Rectal smooth muscle tissue (tissue), 1 donor: ENCODE measurements around the gene GPR78.
"Not testable (repeated sequence)": the region's sequence is repeated elsewhere in the genome, so short reads cannot be mapped to it uniquely, and the experiment has no call there.

ENCODE experiments used
- H3K27ac ChIP-seq: one replicate; pipeline ENCODE4 v1.7.0; 2013; ENCODE audit warnings: low read depth, low read length, inconsistent platforms
- H3K27me3 ChIP-seq: one replicate; pipeline ENCODE4 v1.7.0; 2013; ENCODE audit warnings: low read length; ENCODE audit not compliant: control insufficient read depth, insufficient read depth
- H3K36me3 ChIP-seq: one replicate; pipeline ENCODE4 v1.7.0; 2013; ENCODE audit warnings: low read length; ENCODE audit not compliant: control insufficient read depth, insufficient read depth
- H3K4me1 ChIP-seq: one replicate; pipeline ENCODE4 v1.7.0; 2013; ENCODE audit warnings: low read length; ENCODE audit not compliant: control insufficient read depth, insufficient read depth
- H3K4me3 ChIP-seq: one replicate; pipeline ENCODE4 v1.7.0; 2013; ENCODE audit warnings: low read length
- H3K9ac ChIP-seq: one replicate; pipeline ENCODE4 v1.7.0; 2013; ENCODE audit warnings: low read length

GPR78 gene

DNA sequence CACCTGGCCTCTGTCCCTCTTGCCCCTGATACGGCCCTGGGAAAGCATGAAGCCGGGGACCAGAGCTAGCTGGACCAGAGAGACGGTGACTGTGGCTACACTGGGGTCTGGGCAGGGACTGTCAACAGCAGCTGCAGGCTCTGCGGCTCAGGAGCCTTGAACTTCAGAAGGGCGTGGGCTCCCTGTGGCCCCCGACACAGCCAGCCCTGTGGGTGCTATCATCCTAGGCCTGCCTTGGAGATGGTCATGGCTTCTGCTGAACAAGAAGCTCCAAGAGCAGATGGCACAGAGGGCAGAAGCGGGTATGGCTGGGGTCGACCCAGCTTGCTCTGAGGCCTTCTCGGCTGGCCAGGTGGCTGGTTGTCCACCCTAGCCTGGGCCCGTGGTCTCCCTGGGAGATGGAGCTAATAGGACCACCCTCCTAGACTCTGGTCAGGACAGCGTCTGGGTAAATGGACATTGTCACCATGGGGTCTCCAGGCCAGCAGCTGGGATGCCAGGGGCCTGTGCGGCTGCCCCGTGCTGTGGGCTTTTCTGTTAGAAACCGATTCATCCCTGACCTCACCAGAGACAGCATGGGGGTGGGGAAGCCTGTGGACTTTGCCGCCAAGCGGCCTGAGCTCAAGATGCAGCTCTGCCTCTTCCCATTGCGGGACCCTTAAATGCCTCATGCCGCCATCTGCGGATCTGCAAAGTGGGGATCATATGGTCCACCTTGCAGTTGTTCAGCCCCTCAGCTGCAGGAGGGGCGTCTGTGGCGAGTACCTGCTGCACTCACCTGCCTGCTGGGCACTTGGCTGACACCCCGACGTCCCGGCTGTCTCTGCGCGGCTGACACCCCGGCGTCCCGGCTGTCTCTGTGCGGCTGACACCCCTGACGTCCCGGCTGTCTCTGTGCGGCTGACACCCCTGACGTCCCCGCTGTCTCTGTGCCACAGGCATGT lies 33.5 kb downstream of the GPR78 start:
- H3K4me1 ChIP-seq, result no peaks in the 10 kb centered on the region
- no peaks in the 10 kb centered on the region for H3K27me3 ChIP-seq
- H3K9ac ChIP-seq, result no peak overlapping the region
- H3K4me3 ChIP-seq, result no peak overlapping the region
- H3K36me3 ChIP-seq, result no peaks in the 10 kb centered on the region
- no peak overlapping the region for H3K27ac ChIP-seq

DNA sequence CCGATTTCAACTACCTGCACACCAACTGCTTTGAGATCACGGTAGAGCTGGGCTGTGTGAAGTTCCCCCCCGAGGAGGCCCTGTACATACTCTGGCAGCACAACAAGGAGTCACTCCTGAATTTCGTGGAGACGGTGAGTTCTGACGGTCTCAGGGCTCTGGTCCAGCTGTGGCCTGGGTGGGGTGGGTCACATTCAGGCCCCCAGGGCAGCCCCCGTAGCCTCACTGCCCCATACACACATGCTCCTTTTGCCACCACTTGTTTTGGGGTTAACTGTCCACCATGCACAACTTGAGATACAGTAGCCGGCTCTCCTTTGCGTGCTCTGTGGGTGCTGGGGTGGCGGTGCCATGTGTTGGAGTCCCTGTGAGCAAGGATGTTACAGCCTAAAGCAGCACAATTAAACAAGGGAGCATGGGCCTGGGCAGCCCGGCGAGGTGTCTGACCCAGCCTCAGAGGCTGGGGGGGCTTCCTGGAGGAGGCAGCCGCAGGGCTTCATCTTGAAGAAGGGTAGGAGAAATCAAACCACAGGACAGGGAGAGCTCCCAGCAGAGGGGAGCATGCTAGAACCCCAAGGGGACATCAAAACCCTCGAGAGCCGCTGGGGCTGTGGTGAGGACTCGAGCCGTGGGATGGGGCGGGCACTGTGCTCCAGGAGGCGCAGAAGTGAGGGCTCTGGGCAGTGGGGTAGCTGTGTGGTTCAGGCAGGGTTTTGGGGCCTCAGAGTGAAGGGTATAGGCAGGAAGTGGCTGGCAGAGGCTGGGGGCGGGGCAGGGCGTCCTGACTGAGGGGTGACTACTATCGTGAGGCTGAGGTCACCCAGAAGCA lies 34.4 kb downstream of the GPR78 start:
- Histone ChIP-seq H3K36me3 (no peaks in the 10 kb centered on the region), H3K27me3 (no peaks in the 10 kb centered on the region), H3K27ac (no peak overlapping the region), H3K4me3 (no peak overlapping the region), H3K9ac (no peak overlapping the region), H3K4me1 (no peaks in the 10 kb centered on the region)

- H3K4me1 ChIP-seq, result no peaks in the 10 kb centered on the region
- H3K36me3 ChIP-seq, result no peaks in the 10 kb centered on the region
- no peaks in the 10 kb centered on the region for H3K27me3 ChIP-seq
Observed at GRCh38 chr4:8615366-8615765, 35.2 kb downstream of the GPR78 start.

DNA sequence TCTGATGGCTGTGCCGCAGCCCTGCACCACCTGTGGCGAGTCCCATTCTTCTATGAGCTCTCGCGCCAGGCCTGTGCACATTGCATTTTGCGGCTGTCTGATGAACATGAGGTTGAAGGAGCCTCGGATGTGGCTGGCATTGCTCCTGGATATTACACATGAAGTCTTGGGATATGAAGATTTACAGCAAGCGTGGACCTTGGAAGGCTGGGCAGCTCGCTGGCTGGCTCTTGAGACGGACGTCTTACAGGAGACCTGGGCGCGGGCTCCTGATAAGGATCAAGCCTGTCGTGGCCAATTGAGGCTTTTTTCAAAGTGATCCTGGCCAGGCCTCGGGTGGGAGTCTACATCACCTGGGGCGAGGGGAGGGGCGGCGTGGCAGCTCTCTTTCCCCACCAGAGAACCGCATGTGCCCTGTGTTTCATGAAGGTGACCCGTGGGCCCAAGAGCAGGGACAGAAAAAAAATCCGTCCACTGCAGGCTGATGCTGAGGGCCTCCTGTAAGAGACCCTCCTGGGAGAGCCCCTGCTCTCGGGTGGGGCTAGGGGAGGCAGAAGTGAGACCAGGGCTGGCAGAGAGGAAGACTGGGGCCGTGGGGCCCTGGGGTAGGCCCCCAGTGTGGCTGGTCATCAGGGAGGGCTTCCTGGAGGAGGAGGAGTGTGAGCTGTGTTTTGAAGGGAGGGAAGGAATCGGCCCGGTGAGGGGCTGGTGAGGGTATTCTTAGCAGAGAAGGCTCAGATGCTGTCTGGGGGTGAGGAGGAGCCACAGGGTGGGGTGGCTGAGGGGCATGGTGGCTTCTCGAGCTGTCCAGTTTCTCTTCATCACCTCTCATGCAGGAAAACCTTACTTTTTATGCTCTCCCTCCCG lies 36.0 kb downstream of the GPR78 start:
- Histone ChIP-seq H3K9ac (no peak overlapping the region), H3K27ac (no peak overlapping the region), H3K4me1 (no peaks in the 10 kb centered on the region), H3K36me3 (no peaks in the 10 kb centered on the region), H3K4me3 (no peak overlapping the region), H3K27me3 (no peaks in the 10 kb centered on the region)

More at GRCh38 chr4:8615366-8615765, 35.2 kb downstream of the GPR78 start:
- no peak overlapping the region for H3K27ac ChIP-seq
- no peak overlapping the region for H3K4me3 ChIP-seq
- no peak overlapping the region for H3K9ac ChIP-seq

GRCh38 chr4:8616831-8617230 lies 36.6 kb downstream of the GPR78 start:
- H3K4me3 ChIP-seq, result no peak overlapping the region
- H3K27me3 ChIP-seq, result no peaks in the 10 kb centered on the region
- no peak overlapping the region for H3K9ac ChIP-seq
- H3K27ac ChIP-seq, result no peak overlapping the region
- H3K36me3 ChIP-seq, result no peaks in the 10 kb centered on the region
- no peaks in the 10 kb centered on the region for H3K4me1 ChIP-seq

DNA sequence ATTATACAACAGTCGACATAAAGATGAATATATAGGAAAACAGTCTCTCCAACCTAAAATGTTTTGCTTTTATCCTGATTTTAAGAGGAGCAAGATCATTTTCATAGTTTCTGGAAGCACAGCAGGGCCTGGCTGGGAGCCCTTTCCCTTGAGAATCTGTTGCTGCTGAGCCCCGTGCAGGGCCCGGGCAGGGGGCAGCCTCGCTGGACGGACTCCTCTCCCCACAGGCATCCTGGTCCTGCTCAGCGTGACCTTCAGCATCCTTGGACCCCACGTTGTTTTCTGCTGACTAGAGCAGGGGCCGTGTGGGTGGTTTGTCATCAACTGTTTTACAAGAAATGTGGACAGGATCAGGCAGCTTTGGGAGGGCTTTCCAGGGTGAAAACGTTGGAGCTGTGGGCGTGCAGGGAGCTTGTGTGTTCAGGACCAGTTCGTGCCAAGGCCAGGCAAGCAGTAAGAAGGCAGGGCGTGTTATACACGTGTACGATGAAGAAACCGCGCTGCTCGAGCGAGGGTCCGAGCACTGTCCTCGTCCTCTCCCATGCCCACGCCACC lies 37.4 kb downstream of the GPR78 start:
- H3K4me1 ChIP-seq, result no peaks in the 10 kb centered on the region
- H3K27me3 ChIP-seq, result no peaks in the 10 kb centered on the region
- H3K36me3 ChIP-seq, result no peaks in the 10 kb centered on the region
- H3K4me3 ChIP-seq, result no peak overlapping the region
- no peak overlapping the region for H3K9ac ChIP-seq
- no peak overlapping the region for H3K27ac ChIP-seq

DNA sequence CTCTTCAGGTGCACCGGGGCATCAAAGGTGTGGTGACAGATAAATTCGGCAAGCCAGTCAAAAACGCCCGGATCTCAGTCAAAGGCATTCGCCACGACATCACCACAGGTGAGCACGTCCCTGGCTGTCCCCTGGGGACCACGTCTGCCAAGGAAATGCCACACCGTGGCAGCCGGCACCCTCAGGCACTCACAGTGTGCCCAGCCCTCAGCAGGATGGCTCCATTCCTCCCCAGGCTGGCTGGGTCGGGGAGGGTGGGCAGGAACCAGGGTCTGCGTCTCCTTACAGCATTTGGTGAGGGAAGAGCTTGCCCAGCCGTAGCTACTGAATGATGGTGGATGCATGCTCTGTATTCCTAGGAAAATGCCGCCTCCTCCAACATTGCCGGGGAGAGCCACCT lies 38.2 kb downstream of the GPR78 start:
- no peaks in the 10 kb centered on the region for H3K36me3 ChIP-seq
- H3K9ac ChIP-seq, result no peak overlapping the region
- no peaks in the 10 kb centered on the region for H3K4me1 ChIP-seq
- H3K27me3 ChIP-seq, result no peaks in the 10 kb centered on the region
- H3K27ac ChIP-seq, result no peak overlapping the region
- no peak overlapping the region for H3K4me3 ChIP-seq

DNA sequence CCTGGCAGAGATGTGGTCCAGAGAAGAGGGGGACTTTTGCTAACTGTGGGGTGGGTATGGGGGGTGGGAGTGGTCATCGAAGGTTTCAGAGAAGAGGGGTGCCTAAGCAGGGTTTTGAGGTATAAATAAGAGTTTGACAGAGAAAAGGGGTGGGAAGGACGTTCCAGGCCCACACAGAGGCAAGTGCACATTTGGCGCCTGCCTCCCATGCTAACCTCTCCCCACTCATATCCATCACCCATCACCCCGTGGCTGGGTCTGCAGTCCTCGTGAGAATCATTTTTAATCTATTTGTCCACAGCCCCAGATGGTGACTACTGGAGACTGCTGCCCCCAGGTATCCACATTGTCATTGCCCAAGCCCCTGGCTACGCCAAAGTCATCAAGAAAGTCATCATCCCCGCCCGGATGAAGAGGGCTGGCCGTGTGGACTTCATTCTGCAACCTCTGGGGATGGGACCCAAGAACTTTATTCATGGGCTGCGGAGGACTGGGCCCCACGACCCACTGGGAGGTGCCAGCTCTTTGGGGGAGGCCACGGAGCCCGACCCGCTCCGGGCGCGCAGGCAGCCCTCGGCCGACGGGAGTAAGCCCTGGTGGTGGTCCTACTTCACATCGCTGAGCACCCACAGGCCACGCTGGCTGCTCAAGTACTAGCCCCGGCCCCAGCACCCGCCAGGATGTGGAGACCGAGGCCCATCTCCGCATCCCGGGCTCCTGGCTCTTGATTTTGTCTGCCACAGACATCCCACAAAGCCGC lies 38.9 kb downstream of the GPR78 start:
- Histone ChIP-seq H3K4me3 (no peak overlapping the region), H3K36me3 (no peaks in the 10 kb centered on the region), H3K27ac (no peak overlapping the region), H3K9ac (no peak overlapping the region), H3K27me3 (no peaks in the 10 kb centered on the region), H3K4me1 (no peaks in the 10 kb centered on the region)

DNA sequence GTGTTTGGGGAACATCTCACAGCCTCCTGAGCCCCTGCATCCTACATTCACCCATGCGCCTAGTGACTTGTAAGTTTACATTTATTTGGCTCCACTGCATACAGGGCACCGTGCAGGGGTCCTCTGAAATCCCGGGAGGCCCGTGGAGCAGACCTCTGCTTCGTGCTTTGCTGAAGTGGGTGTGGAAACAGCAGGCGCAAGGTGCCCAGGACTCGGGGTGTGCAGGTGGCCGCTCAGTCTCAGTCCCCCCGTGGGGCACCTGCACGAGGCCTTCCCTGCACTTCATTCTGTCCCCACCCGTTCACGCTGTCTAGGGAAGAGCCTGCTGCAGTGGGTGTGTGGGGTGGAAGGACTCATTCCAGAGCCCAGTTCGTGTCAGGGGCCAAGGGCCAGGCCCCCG lies 40.9 kb downstream of the GPR78 start:
- not testable (repeated sequence) for H3K27ac ChIP-seq, H3K4me1 ChIP-seq, H3K4me3 ChIP-seq, H3K9ac ChIP-seq, H3K27me3 ChIP-seq, H3K36me3 ChIP-seq

DNA sequence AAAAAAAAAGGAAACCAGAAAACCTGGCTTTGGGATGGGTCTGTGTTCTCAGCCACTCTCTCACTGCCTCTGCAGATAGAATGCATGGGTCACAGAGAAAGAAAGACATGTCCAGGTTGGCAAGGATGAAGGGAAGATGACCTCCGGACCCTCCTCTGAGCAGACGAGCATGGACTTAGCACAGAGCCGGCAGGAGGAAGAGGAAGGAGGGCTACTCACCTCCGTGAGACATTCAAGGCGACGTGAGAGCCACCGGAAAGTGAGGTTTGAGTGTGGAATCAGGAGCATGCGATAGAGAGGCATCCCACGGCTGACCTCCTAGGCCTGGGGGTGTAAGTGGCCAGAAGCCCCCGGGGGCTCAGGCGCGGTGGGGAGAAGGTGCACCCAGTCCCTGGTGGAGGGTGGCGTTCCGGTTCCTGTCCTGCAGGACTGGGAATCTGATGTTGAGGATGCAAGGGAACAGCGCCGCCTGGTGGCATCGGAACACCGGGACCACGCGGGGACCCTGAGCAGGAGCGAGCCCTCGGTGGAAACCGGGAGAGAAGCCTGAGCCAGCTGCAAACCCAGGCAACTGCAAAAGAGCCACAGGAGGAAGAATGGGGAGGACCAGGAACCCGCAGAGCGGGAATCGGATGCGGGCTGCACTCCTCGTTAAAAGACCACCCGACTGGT lies 44.5 kb downstream of the GPR78 start:
- H3K27ac ChIP-seq, H3K9ac ChIP-seq, H3K4me1 ChIP-seq: not testable (repeated sequence)

DNA sequence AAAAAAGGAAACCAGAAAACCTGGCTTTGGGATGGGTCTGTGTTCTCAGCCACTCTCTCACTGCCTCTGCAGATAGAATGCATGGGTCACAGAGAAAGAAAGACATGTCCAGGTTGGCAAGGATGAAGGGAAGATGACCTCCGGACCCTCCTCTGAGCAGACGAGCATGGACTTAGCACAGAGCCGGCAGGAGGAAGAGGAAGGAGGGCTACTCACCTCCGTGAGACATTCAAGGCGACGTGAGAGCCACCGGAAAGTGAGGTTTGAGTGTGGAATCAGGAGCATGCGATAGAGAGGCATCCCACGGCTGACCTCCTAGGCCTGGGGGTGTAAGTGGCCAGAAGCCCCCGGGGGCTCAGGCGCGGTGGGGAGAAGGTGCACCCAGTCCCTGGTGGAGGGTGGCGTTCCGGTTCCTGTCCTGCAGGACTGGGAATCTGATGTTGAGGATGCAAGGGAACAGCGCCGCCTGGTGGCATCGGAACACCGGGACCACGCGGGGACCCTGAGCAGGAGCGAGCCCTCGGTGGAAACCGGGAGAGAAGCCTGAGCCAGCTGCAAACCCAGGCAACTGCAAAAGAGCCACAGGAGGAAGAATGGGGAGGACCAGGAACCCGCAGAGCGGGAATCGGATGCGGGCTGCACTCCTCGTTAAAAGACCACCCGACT lies 50.2 kb downstream of the GPR78 start:
- H3K4me1 ChIP-seq, H3K9ac ChIP-seq, H3K27ac ChIP-seq, H3K36me3 ChIP-seq, H3K4me3 ChIP-seq, H3K27me3 ChIP-seq: not testable (repeated sequence)

More for the DNA sequence above, 44.5 kb downstream of the GPR78 start:
- not testable (repeated sequence) for H3K27me3 ChIP-seq, H3K36me3 ChIP-seq, H3K4me3 ChIP-seq
